Measurements from ENCODE around the gene HOXC13.

The HOXC13 gene

GRCh38 chr12:53971129-53971528 lies 32.5 kb downstream of the HOXC13 start:
- no peak for DNase-seq

GRCh38 chr12:53971686-53972085 lies 33.1 kb downstream of the HOXC13 start:
- DNase-seq = no peak

- DNase-seq = no peak
Observed at GRCh38 chr12:53972152-53972702, 33.6 kb downstream of the HOXC13 start.

GRCh38 chr12:53972722-53973235 lies 34.1 kb downstream of the HOXC13 start, which contains the start of gene HOXC11:
HOXC11 (plus strand) TSS chr12:53973126; CDS start chr12:53973242, 116 bp downstream.
- no peak for DNase-seq

GRCh38 chr12:53973236-53974042 lies 34.8 kb downstream of the HOXC13 start:
- DNase-seq = no peak

GRCh38 chr12:53974084-53975063 lies 35.7 kb downstream of the HOXC13 start, which contains the start of gene HOTAIR:
HOTAIR (minus strand) TSS chr12:53974954.
- DNase-seq = no peak

- no peak for DNase-seq
Observed at GRCh38 chr12:53975064-53975471, 36.4 kb downstream of the HOXC13 start.

- no peak for DNase-seq
Observed at GRCh38 chr12:53975479-53976152, 37.0 kb downstream of the HOXC13 start.

GRCh38 chr12:53976172-53976822 lies 37.7 kb downstream of the HOXC13 start:
- no peak for DNase-seq

GRCh38 chr12:53976823-53977595 lies 38.4 kb downstream of the HOXC13 start:
- DNase-seq = no peak

GRCh38 chr12:53977596-53978445 lies 39.2 kb downstream of the HOXC13 start:
- no peak for DNase-seq

GRCh38 chr12:53978477-53979356 lies 40.1 kb downstream of the HOXC13 start:
- no peak for DNase-seq

GRCh38 chr12:53980104-53980801 lies 41.6 kb downstream of the HOXC13 start:
- DNase-seq = no peak

- no peak for DNase-seq
Observed at GRCh38 chr12:53980802-53981496, 42.3 kb downstream of the HOXC13 start.

- no peak for DNase-seq
Observed at GRCh38 chr12:53981634-53982565, 43.3 kb downstream of the HOXC13 start.
